Measurements from ENCODE around the gene MAML3.

Gene MAML3

DNA sequence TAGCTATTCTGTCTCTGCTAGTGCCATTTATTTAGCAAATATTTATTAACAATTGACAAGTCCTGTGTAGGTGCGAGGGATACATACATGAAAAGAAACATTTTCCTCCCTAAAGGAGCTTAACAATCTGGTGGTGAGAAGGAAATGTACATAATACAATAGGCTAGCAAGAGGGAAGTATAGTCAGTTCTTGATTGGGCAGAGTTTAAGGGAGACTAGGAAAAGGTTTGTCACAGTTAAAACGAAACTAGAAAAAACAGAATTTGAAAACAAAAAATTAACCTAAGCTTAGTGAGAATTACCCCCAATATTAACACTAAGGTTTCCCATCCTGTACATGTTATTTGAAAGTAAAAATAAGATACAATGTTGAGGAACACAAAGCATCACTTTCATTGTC, 8.6 kb upstream of the MAML3 start:
- H3K27ac Mint-ChIP-seq = no peak overlapping the region

DNA sequence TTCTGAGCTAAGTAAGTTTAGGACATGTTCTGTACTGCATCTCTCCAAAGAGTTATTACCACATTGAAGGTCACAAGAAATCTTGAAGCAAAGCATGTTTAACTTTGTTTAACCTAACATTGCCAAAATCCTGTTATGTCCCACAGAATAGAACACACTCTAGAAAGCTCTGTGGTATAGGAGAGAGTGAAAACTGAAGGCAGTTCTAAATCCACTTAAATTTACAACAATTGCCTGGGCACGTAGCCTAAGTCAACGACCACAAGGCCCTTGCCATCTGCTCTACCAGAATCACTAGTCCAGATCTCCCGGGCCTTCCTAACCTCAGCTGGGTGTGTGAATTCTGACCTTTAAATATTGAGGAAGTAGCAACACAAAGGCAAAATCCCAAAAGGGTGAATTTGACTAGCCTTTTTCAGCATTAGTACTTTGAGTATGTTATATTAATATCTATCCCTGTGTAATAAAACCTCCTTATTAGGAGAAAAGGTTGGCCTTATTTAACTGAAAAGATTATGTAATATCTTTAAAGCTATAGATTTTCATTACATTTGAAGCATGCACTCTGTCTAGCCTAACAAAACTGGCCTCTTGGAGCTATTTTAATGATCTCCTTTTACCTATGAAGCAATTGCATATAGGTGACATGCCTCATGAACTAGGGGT, 4.5 kb upstream of the MAML3 start:
- no peak overlapping the region for H3K4me3 Mint-ChIP-seq
- H3K4me1 Mint-ChIP-seq = peaks cover 29% of the 10 kb centered on the region
- H3K9me3 Mint-ChIP-seq = peaks cover 13% of the 10 kb centered on the region
- H3K27ac Mint-ChIP-seq = no peak overlapping the region
- no peaks in the 10 kb centered on the region for H3K36me3 Mint-ChIP-seq (ENCODE audit: low read depth)
- H3K27me3 Mint-ChIP-seq (ENCODE audit: low read depth, poor library complexity) = no peaks in the 10 kb centered on the region
- TF ChIP-seq, protein P1, sequence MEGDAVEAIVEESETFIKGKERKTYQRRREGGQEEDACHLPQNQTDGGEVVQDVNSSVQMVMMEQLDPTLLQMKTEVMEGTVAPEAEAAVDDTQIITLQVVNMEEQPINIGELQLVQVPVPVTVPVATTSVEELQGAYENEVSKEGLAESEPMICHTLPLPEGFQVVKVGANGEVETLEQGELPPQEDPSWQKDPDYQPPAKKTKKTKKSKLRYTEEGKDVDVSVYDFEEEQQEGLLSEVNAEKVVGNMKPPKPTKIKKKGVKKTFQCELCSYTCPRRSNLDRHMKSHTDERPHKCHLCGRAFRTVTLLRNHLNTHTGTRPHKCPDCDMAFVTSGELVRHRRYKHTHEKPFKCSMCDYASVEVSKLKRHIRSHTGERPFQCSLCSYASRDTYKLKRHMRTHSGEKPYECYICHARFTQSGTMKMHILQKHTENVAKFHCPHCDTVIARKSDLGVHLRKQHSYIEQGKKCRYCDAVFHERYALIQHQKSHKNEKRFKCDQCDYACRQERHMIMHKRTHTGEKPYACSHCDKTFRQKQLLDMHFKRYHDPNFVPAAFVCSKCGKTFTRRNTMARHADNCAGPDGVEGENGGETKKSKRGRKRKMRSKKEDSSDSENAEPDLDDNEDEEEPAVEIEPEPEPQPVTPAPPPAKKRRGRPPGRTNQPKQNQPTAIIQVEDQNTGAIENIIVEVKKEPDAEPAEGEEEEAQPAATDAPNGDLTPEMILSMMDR (IDR thresholded peaks at IDR 0.05) = no peak
- no peak for DNase-seq

More for the DNA sequence above, 8.6 kb upstream of the MAML3 start:
- peaks cover 13% of the 10 kb centered on the region for H3K4me1 Mint-ChIP-seq
- no peaks in the 10 kb centered on the region for H3K36me3 Mint-ChIP-seq (ENCODE audit: low read depth)
- H3K4me3 Mint-ChIP-seq = no peak overlapping the region
- H3K9me3 Mint-ChIP-seq = peaks cover 17% of the 10 kb centered on the region
- H3K27me3 Mint-ChIP-seq (ENCODE audit: low read depth, poor library complexity) = peaks cover 3% of the 10 kb centered on the region
- TF ChIP-seq, protein P1 (IDR thresholded peaks at IDR 0.05) = no peak
- DNase-seq = no peak

DNA sequence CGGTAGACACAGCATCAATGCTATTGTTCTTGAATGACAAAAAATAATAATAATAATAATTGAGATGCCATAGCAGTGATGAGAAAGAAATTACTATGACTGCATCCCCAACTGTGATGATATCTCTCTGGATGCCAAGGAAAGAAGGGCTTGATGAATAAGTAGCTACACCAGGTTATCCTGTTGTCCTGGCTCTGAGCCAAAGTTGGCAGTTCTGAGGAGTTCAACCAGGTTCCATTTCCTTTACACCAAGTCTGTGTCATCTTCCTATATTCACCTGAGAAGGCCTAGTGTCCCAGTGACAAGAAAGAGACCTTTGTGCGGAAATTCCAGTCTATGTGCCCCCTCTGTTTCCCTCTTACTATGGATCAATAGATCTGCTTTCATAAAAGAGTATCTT, 3.4 kb upstream of the MAML3 start:
- no peak overlapping the region for H3K4me3 Mint-ChIP-seq
- DNase-seq = no peak
- no peak overlapping the region for H3K27ac Mint-ChIP-seq
- H3K4me1 Mint-ChIP-seq = peaks cover 17% of the 10 kb centered on the region
- TF ChIP-seq, protein P1 (IDR thresholded peaks at IDR 0.05) = no peak
- no peaks in the 10 kb centered on the region for H3K36me3 Mint-ChIP-seq (ENCODE audit: low read depth)
- H3K27me3 Mint-ChIP-seq (ENCODE audit: low read depth, poor library complexity) = peaks cover 3% of the 10 kb centered on the region
- peaks cover 7% of the 10 kb centered on the region for H3K9me3 Mint-ChIP-seq

DNA sequence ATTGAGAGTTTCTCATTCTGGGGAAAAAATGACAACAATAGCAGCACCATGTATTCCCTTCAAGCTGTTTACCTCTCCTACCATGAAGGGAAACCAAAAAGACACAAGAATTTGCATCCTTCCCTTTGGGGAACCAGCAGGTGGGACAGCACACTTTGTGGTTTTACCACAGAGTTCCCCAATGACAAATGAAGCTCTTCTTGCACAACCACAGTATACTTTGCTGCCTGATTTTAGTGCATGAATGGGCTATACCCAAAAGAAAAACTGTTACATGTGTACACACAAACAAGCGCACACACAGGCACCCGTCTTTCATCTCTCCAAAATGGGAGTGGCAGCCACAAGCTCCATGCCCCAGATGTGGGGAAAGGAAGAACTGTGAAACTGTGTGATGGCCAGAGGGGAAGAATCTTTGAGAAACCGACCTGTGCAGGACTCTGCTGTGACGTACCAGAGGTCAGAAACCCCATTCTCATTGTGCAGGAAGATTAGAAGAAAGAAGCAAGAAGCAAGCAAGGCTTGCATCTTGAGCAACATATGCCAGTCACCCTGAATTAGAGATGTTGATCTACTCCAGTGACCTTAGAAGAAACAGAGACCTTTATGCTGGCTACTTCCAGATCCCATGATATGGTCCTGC, 2.7 kb upstream of the MAML3 start:
- Mint-ChIP-seq H3K27ac (no peak overlapping the region), H3K4me3 (no peak overlapping the region), H3K27me3 (ENCODE audit: low read depth, poor library complexity) (peaks cover 3% of the 10 kb centered on the region), H3K36me3 (ENCODE audit: low read depth) (no peaks in the 10 kb centered on the region), H3K4me1 (peaks cover 17% of the 10 kb centered on the region), H3K9me3 (peaks cover 1% of the 10 kb centered on the region)
- TF ChIP-seq, protein P1 (IDR thresholded peaks at IDR 0.05) = no peak
- DNase-seq = no peak

DNA sequence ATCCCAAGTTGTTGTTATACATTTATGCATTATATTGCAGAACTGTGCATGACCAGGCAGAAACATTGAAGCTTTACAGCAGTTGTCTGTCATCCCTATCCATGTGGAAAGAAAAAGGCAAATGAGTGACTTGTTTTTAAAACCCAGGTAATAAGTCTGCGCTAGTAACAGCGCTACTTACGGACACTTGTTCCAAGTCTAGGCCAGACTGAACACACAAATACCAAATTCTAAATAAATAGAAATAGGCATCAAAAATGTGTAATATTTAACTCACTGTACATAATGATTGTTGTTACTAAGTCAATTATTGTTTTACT, 548 bp upstream of the MAML3 start:
- Mint-ChIP-seq H3K4me1 (peaks cover 24% of the 10 kb centered on the region), H3K27me3 (ENCODE audit: low read depth, poor library complexity) (peaks cover 3% of the 10 kb centered on the region), H3K27ac (peak overlapping the region; percentile 99), H3K4me3 (peak overlapping the region; percentile 100), H3K36me3 (ENCODE audit: low read depth) (no peaks in the 10 kb centered on the region), H3K9me3 (no peaks in the 10 kb centered on the region)
- DNase-seq = no peak
- TF ChIP-seq, protein P1 (IDR thresholded peaks at IDR 0.05) = no peak

DNA sequence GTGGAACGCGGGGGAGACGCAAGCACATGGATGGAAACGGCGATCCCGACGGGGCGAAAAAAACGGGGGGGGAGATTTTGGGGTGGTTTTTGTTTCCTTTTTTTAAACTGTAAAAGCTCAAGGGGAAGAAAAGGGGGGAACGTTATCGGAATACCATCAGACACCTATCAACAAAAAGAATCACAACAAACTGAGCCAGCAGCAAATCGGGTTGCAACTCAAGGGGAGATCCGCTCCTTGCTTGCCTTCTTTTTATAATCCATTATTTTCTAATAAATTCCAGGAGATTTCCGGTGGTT, 616 bp downstream of the MAML3 start:
- Mint-ChIP-seq H3K27me3 (ENCODE audit: low read depth, poor library complexity) (peaks cover 3% of the 10 kb centered on the region), H3K36me3 (ENCODE audit: low read depth) (no peaks in the 10 kb centered on the region), H3K4me1 (peaks cover 36% of the 10 kb centered on the region), H3K9me3 (no peaks in the 10 kb centered on the region), H3K4me3 (peak overlapping the region; percentile 100), H3K27ac (peak overlapping the region; percentile 99)
- no peak for DNase-seq
- TF ChIP-seq, protein P1 (IDR thresholded peaks at IDR 0.05) = no peak
